ENCODE data around the gene JMJD1C.
"Not testable (repeated sequence)": the region's sequence is repeated elsewhere in the genome, so short reads cannot be mapped to it uniquely, and the experiment has no call there.

The JMJD1C gene

DNA sequence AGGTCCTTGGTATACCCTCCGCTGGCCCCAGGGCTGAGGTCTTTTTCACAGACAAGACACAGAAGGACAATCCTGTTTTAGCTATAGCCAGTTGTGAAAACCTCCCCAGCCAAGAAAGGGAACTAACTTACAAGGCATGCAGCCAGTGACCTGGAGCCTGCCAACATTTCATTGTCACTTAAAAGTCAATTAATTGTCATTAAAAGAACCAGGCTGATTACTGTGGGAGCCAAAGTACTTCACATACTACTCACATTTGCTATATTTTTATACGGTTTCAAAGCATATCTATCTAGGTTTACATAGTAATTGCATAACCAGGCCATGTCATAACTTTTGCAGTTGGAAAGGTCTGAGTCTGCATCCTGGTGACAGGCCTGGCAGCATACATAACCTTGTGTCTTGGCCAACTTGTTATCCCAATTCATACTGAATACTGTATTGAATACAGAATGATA lies 301.6 kb downstream of the JMJD1C start:
- TF ChIP-seq CTCF (IDR thresholded peaks at IDR 0.05; ENCODE audit: control insufficient read depth, extremely low read depth, insufficient read depth): no peak

DNA sequence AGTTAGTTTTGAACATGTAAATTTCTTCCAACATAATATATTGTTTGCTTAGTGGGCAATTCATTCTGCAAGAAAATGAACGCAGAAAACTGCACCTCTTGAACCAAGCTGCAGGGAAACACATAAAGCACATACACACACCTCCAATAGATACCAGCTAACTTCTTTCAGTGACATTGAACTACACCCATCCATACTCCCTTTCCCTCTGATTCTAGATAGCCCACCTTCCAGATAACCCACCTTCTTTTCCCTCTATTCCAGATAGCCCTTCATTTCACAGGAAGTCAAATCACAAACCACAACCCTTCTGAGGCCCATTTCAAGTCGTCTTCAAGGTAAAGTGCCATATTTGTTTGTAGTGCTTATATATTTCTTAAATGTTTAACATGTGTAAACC lies 304.2 kb downstream of the JMJD1C start:
- TF ChIP-seq CTCF (IDR thresholded peaks at IDR 0.05; ENCODE audit: control insufficient read depth, extremely low read depth, insufficient read depth): no peak
- no peak for DNase-seq (ENCODE audit: low read depth)
- no peak overlapping the region for H3K4me3 ChIP-seq (ENCODE audit: low read depth, low read length)

More for the DNA sequence above, 301.6 kb downstream of the JMJD1C start:
- no peak overlapping the region for H3K4me3 ChIP-seq (ENCODE audit: low read depth, low read length)
- peak; percentile 36 for DNase-seq (ENCODE audit: low read depth)

DNA sequence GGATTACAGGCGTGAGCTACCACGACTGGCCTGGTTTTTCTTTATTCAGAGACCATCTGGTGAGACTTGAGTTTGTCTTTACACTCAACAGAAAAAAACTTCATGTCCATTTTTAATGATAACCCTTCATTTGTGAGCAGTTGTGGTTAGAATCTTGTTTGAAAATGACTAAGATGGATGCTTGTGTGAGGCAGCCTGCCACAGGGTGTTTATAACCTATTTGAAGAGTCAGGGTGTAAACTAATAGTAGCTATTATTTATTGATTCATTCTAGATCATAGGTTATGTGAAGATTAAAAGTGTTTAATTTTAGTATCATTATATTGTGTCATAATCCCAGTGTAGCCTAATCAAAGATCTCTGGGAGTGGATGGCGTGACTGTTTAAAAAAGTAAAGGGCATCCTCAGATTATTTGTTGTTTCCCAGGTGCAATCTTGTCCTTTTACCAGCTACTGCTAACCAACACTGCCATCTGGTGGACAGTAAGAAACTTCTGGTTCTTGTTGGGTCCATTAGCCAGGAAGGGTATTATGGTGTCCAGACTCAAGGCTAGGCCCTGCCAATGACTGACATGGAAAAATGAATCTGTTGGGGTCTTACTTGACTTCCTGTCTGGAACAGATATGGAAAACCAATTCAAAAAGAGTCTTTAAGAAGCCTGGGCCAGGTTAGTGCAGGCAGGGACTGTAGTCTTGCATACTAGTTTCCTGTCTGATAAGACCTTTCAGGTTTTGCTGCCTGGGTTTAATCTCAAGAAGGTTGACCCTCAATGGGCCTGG lies 307.7 kb downstream of the JMJD1C start:
- peak; percentile 82 for DNase-seq (ENCODE audit: low read depth)
- peak; percentile 85 for TF ChIP-seq CTCF (IDR thresholded peaks at IDR 0.05; ENCODE audit: control insufficient read depth, extremely low read depth, insufficient read depth)
- H3K4me3 ChIP-seq (ENCODE audit: low read depth, low read length): no peak overlapping the region

DNA sequence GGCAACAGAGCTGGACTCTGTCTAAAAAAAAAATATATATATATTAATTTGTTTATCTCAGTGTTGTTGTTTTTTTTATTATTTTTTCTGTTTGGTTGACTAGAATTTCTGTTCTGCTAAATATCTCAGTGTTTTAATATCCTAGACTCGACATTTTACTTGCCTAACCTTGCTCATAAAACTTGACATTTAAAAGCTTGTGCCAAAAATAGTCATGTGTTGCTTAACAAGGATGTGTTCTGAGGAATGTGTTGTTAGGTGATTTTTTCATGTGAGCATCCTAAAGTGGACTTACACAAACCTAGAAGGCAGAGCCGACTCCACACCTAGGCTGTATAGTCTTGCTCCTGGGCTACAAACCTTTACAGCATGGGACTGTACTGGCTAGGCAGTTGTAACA lies 309.5 kb downstream of the JMJD1C start:
- H3K4me3 ChIP-seq (ENCODE audit: low read depth, low read length): no peak overlapping the region
- peak; percentile 33 for DNase-seq (ENCODE audit: low read depth)

GRCh38 chr10:63155388-63156020 lies 310.3 kb downstream of the JMJD1C start:
- TF ChIP-seq CTCF (IDR thresholded peaks at IDR 0.05; ENCODE audit: control insufficient read depth, extremely low read depth, insufficient read depth): no peak
- no peak overlapping the region for H3K4me3 ChIP-seq (ENCODE audit: low read depth, low read length)
- DNase-seq (ENCODE audit: low read depth): no peak

More for the DNA sequence above, 309.5 kb downstream of the JMJD1C start:
- no peak for TF ChIP-seq CTCF (IDR thresholded peaks at IDR 0.05; ENCODE audit: control insufficient read depth, extremely low read depth, insufficient read depth)

DNA sequence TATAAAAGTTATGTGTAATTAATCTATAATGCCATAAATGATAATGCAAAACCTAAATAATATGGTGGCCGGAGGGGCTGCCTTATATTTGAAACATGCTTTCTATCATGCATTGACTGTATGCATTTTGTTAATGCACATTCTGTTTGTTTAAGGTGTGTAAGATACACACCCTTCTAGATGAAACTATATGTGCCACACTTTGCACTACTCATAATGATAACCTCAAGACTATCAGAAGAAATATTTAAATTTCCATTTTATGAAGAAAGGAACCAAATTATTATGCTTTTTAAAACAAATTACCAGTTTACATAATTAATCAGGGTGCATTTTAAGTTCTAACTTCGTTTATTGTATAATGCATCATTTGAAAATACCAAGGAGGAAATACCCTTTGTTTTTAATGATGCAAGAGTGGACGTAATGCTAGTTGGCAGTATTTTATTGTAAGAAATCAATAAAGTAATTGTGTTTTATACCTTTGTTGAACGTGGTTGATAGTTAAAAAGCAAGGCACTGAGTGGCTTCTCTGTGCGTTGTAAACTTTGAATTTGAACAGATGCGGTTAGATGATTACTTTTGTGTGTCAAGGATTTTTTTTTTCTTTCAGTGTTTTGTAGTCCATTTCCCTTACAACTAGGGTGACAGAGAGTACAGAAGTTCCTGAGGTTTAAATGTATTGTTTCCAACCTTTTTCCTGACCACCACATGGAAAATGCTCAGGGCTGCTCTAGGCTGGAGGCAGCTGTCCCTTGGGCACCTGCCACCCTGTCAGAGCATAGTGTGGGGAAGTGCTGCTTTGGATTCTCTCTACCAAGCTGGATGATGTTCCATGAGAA lies 311.0 kb downstream of the JMJD1C start:
- no peak for TF ChIP-seq CTCF (IDR thresholded peaks at IDR 0.05; ENCODE audit: control insufficient read depth, extremely low read depth, insufficient read depth)
- H3K4me3 ChIP-seq (ENCODE audit: low read depth, low read length): no peak overlapping the region

GRCh38 chr10:63153868-63154545 lies 311.8 kb downstream of the JMJD1C start:
- DNase-seq (ENCODE audit: low read depth): not testable (repeated sequence)

More for the DNA sequence above, 311.0 kb downstream of the JMJD1C start:
- no peak for DNase-seq (ENCODE audit: low read depth)

More at GRCh38 chr10:63153868-63154545, 311.8 kb downstream of the JMJD1C start:
- not testable (repeated sequence) for H3K4me3 ChIP-seq (ENCODE audit: low read depth, low read length)

All from LNCaP clone FGC (cell line).